Psoas muscle (tissue), 8 donors: Measurements from ENCODE around the gene ADCY6. TPM values are rescaled to one million over a fixed set of nuclear protein-coding genes. Genes with fewer than 3 reads are reported as not detected.

Experiments
- ATAC-seq, 4 donors: fragments of 200-7000 bp; cut with Tn5 transposase; one replicate each; pipeline ENCODE4 v1.9.1; 2020; ENCODE audit warnings: moderate library complexity in 3 of 4, mild to moderate bottlenecking in 2 of 4
- DNase-seq, 2 donors: peaks; one replicate each; pipeline ENCODE4 v3.0.0-alpha.2; 2020
- H3K27ac ChIP-seq: fragments of 200-600 bp; one replicate; pipeline ENCODE4 v1.8.0; 2022
- H3K27me3 ChIP-seq, 3 donors: fragments of 200-600 bp in 1 of 3; one replicate each; pipeline versions ENCODE4 v1.6.1 to v1.8.0; 2013 to 2022; ENCODE audit warnings: low read length in 2 of 3, mild to moderate bottlenecking in 2 of 3, moderate library complexity in 1 of 3; ENCODE audit not compliant: insufficient read depth in 3 of 3
- H3K36me3 ChIP-seq, 2 donors: fragments of 200-600 bp in 1 of 2; one replicate each; pipeline versions ENCODE4 v1.6.1 to v1.8.0; 2013 to 2022; ENCODE audit warnings: low read depth in 1 of 2, mild to moderate bottlenecking in 1 of 2, moderate library complexity in 1 of 2; ENCODE audit not compliant: insufficient read depth in 1 of 2
- H3K4me1 ChIP-seq: fragments of 200-600 bp; one replicate; pipeline ENCODE4 v1.8.0; 2022
- H3K4me3 ChIP-seq: fragments of 200-600 bp; one replicate; pipeline ENCODE4 v1.8.0; 2022; ENCODE audit warnings: mild to moderate bottlenecking
- H3K9me3 ChIP-seq: fragments of 200-600 bp; one replicate; pipeline ENCODE4 v1.8.0; 2022
- WGBS, 3 donors: extraction: QIAGEN DNeasy Blood & Tissue Kit; methylation state at CpG; one replicate each; pipeline versions ENCODE4 v1.1.6 to v1.1.7; 2013; 5-methylcytosine and 5-hydroxymethylcytosine counted together
- intact Hi-C, 2 donors: fragments of 100-400 bp; cut with DNase I; formaldehyde crosslinking; loops; one replicate each; pipeline versions ENCODE4 v1.11.0 to v1.14.2; 2022
- polyA plus RNA-seq, 3 donors: library from polyadenylated mRNA; stranded (reverse); fragments of 200-250 nt; gene quantifications; one replicate each; pipeline ENCODE4 v1.2.3, GENCODE V29; 2013
- total RNA-seq, 4 donors: library from RNA; stranded (reverse); fragmentation: NEBNext Ultra II Directional in 2 of 4; extraction: Animal tissue kit (Norgen Biotek cat#: 25700) in 2 of 4; gene quantifications; one replicate each; pipeline versions ENCODE4 v1.2.1 to v1.2.4, GENCODE V29; 2021 to 2023
- TF ChIP-seq, protein P1 (sequence below): fragments of 200-600 bp; IDR thresholded peaks from one replicate; pipeline ENCODE4 v1.8.0; 2022; ENCODE audit warnings: antibody characterized with exemption
- donor health status: healthy with polysubstance abuse.
- donor health status: DM: no; HTN: no; CAD: no; lungs with moderate emphysema.
- donor health status: Bipolar disorder and iron deficiency.
- donor health status: healthy.
- donor health status: DM: yes; HTN: yes; CAD: no.
- donor health status: DM: no; HTN: no; CAD: no.
- donor health status: DM: no; HTN: no; CAD: no.
- donor health status: DM: yes; HTN: yes; CAD: no.

ADCY6 gene
- total and polyA plus RNA-seq, 7 donors: 5.3 to 18.9 (median 13.1) TPM

- H3K27ac ChIP-seq: no peak overlapping the region
- H3K27me3 ChIP-seq: no peaks in the 10 kb centered on the region
- no peaks in the 10 kb centered on the region for H3K9me3 ChIP-seq
- TF ChIP-seq, protein P1, sequence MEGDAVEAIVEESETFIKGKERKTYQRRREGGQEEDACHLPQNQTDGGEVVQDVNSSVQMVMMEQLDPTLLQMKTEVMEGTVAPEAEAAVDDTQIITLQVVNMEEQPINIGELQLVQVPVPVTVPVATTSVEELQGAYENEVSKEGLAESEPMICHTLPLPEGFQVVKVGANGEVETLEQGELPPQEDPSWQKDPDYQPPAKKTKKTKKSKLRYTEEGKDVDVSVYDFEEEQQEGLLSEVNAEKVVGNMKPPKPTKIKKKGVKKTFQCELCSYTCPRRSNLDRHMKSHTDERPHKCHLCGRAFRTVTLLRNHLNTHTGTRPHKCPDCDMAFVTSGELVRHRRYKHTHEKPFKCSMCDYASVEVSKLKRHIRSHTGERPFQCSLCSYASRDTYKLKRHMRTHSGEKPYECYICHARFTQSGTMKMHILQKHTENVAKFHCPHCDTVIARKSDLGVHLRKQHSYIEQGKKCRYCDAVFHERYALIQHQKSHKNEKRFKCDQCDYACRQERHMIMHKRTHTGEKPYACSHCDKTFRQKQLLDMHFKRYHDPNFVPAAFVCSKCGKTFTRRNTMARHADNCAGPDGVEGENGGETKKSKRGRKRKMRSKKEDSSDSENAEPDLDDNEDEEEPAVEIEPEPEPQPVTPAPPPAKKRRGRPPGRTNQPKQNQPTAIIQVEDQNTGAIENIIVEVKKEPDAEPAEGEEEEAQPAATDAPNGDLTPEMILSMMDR: no peak
- intact Hi-C loops: no loop called here
- 28 to 52% (median 36%) methylated on average over 4 of the region's 4 CpGs for WGBS, 3 donors
- peaks cover 3 to 55% of the 10 kb centered on the region in 2 donors for H3K36me3 ChIP-seq
- DNase-seq: peak; percentile 60 to 78
- H3K4me1 ChIP-seq: no peaks in the 10 kb centered on the region
- peak in 3 of 4 donors; percentile 59 to 82 (median 77) for ATAC-seq
- no peak overlapping the region for H3K4me3 ChIP-seq
These were observed 21.8 kb downstream of the ADCY6 start for GRCh38 chr12:48767047-48767446.

DNA sequence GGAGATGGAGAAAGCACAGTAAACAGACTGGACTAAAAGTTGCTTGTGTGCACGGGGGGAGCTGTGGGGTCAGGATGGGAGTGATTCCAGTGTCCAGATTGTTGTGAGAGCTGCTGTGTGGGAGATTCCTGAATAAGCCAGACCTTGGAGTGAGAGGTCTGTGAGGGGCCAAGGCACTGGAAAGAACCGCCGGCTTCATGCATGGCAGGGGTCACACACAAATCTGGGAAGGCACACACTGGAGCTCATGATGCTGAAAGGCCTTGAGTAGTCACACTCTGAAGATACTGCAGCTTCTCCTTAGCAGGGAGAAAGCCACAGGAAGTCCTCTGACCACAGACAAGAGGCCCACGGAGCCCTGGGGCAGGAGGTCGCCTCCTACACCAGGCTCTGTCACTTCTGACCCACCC lies 23.1 kb downstream of the ADCY6 start:
- ATAC-seq: no peak
- intact Hi-C loops: no loop called here

DNA sequence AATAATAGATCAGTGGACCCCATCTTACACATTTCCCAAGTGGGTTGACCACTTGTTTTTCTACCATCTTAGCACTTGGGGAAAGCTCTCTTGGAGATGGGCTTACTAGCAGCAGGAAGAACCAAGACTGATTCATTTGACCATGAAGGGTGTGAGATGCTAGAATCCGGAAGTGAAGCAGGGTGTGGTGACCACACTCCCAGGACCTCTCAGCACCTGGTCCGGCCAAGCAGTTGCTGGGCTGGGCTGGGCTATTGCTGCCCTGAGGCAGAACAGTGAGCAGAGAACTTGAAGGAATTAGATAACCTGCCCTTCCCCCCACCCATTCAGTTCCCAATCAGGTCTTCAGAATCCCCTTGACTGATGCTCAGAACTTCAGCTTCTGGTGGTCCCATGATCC lies 24.4 kb downstream of the ADCY6 start:
- no peak overlapping the region for H3K27ac ChIP-seq
- H3K27me3 ChIP-seq: no peaks in the 10 kb centered on the region
- 56 to 67% (median 65%) methylated on average over 2 of the region's 2 CpGs for WGBS, 3 donors
- no peak for DNase-seq
- no peaks in the 10 kb centered on the region for H3K9me3 ChIP-seq
- H3K4me3 ChIP-seq: no peak overlapping the region
- H3K36me3 ChIP-seq: peaks cover 0 to 30% of the 10 kb centered on the region in 2 donors
- ATAC-seq: no peak
- H3K4me1 ChIP-seq: no peaks in the 10 kb centered on the region
- TF ChIP-seq, protein P1: no peak
- intact Hi-C loops: no loop called here

More for the DNA sequence above, 23.1 kb downstream of the ADCY6 start:
- WGBS, 3 donors: 72 to 80% (median 74%) methylated on average over 5 of the region's 5 CpGs
- no peak overlapping the region for H3K27ac ChIP-seq
- DNase-seq: no peak
- H3K27me3 ChIP-seq: no peaks in the 10 kb centered on the region
- H3K4me3 ChIP-seq: no peak overlapping the region
- H3K9me3 ChIP-seq: no peaks in the 10 kb centered on the region
- peaks cover 3 to 42% of the 10 kb centered on the region in 2 donors for H3K36me3 ChIP-seq
- TF ChIP-seq, protein P1: no peak
- no peaks in the 10 kb centered on the region for H3K4me1 ChIP-seq

GRCh38 chr12:48758737-48759136 lies 30.2 kb downstream of the ADCY6 start:
- Histone ChIP-seq H3K4me1 (no peaks in the 10 kb centered on the region), H3K9me3 (no peaks in the 10 kb centered on the region), H3K4me3 (no peak overlapping the region), H3K27me3 (no peaks in the 10 kb centered on the region), H3K27ac (no peak overlapping the region), H3K36me3 (no peaks in the 10 kb centered on the region)
- TF ChIP-seq, protein P1: no peak
- ATAC-seq (no peak), DNase-seq (no peak)
- intact Hi-C loops: no loop called here

- no peak overlapping the region for H3K4me3 ChIP-seq
- no peaks in the 10 kb centered on the region for H3K27me3 ChIP-seq
- no peaks in the 10 kb centered on the region for H3K36me3 ChIP-seq
- TF ChIP-seq, protein P1: no peak
- ATAC-seq (no peak), DNase-seq (no peak)
- H3K27ac ChIP-seq: no peak overlapping the region
- no peaks in the 10 kb centered on the region for H3K4me1 ChIP-seq
- H3K9me3 ChIP-seq: no peaks in the 10 kb centered on the region
- WGBS, 3 donors: 62 to 73% (median 68%) methylated on average over 4 of the region's 4 CpGs
- intact Hi-C loops: no loop called here
These were observed 30.7 kb downstream of the ADCY6 start for GRCh38 chr12:48758186-48758585.
